ENCODE data around the gene ANKRD22. TPM values are rescaled to one million over a fixed set of nuclear protein-coding genes. Genes with fewer than 3 reads are reported as not detected.

ANKRD22 gene
- not detected in 2 replicates for total RNA-seq

GRCh38 chr10:88851706-88852105 lies at the start of gene ANKRD22:
Gene ANKRD22 (minus strand): TSS chr10:88851844. CDS start chr10:88851607, 237 bp downstream.

GRCh38 chr10:88879534-88880281 lies 28.1 kb upstream of the ANKRD22 start, which contains the start of gene STAMBPL1:
Gene STAMBPL1 (plus strand): TSS chr10:88880245. CDS start chr10:88901709, 21,464 bp downstream.

GRCh38 chr10:88802523-88803285 lies 48.9 kb downstream of the ANKRD22 start, which contains the start of gene LIPM:
Gene LIPM (plus strand): TSS chr10:88802730. CDS start chr10:88802897, 167 bp downstream.

Other genes with a start within 250 kb of the ANKRD22 start
- gene LIPF, start 187.4 kb downstream of the ANKRD22 start, total RNA-seq: not detected in 2 replicates
- not detected in 2 replicates for gene LIPK, start 145.6 kb downstream of the ANKRD22 start, total RNA-seq
- gene LIPN, start 91.8 kb downstream of the ANKRD22 start, total RNA-seq: not detected in 2 replicates
- gene LIPM, start 49.1 kb downstream of the ANKRD22 start, total RNA-seq: not detected in 2 replicates
- gene STAMBPL1, start 28.4 kb upstream of the ANKRD22 start, total RNA-seq: 1.2 and 4.6 TPM in 2 replicates
- 15.7 and 16.3 TPM in 2 replicates for gene ACTA2, start 100.9 kb upstream of the ANKRD22 start, total RNA-seq
- 8.8 and 18.7 TPM in 2 replicates for gene FAS, start 139.0 kb upstream of the ANKRD22 start, total RNA-seq

Data from vein endothelial cell (primary cell).